Liver (tissue), 9 donors: Measurements from ENCODE around the gene CALML6. TPM values are rescaled to one million over a fixed set of nuclear protein-coding genes. Genes with fewer than 3 reads are reported as not detected.

ENCODE experiments used
- DNase-seq: peaks from one replicate; pipeline ENCODE4 v3.0.0-alpha.2; 2017; ENCODE audit warnings: low spot score
- H3K27ac ChIP-seq, 2 donors: one replicate each; pipeline ENCODE4 v1.7.0; 2013; ENCODE audit warnings: inconsistent platforms in 2 of 2, low read length in 2 of 2, control low read depth in 1 of 2, low read depth in 1 of 2, mild to moderate bottlenecking in 1 of 2
- H3K27me3 ChIP-seq, 4 donors: one replicate each; pipeline versions ENCODE4 v1.6.1 to v1.7.0; 2013; ENCODE audit warnings: low read length in 3 of 4, inconsistent platforms in 1 of 4, mild to moderate bottlenecking in 1 of 4, moderate library complexity in 1 of 4; ENCODE audit not compliant: control insufficient read depth in 4 of 4, insufficient read depth in 4 of 4
- H3K36me3 ChIP-seq, 4 donors: one replicate each; pipeline versions ENCODE4 v1.6.1 to v1.7.0; 2013; ENCODE audit warnings: low read length in 3 of 4, mild to moderate bottlenecking in 3 of 4, low read depth in 1 of 4, moderate library complexity in 1 of 4; ENCODE audit not compliant: control insufficient read depth in 4 of 4, insufficient read depth in 3 of 4
- H3K4me1 ChIP-seq, 4 donors: one replicate each; pipeline versions ENCODE4 v1.6.1 to v1.7.0; 2013; ENCODE audit warnings: low read length in 3 of 4, mild to moderate bottlenecking in 3 of 4, moderate library complexity in 1 of 4; ENCODE audit not compliant: control insufficient read depth in 4 of 4, insufficient read depth in 4 of 4
- H3K4me3 ChIP-seq, 3 donors: one replicate each; pipeline versions ENCODE4 v1.6.1 to v1.7.0; 2013; ENCODE audit warnings: low read length in 3 of 3, control low read depth in 1 of 3, low read depth in 1 of 3, mild to moderate bottlenecking in 1 of 3
- H3K9ac ChIP-seq, 2 donors: one replicate each; pipeline ENCODE4 v1.7.0; 2013; ENCODE audit warnings: low read length in 2 of 2, mild to moderate bottlenecking in 2 of 2, moderate library complexity in 2 of 2, control low read depth in 1 of 2, low read depth in 1 of 2
- H3K9me3 ChIP-seq, 4 donors: one replicate each; pipeline versions ENCODE4 v1.6.1 to v1.7.0; 2013; ENCODE audit warnings: low read length in 3 of 4; ENCODE audit not compliant: control insufficient read depth in 4 of 4
- ATF3 ChIP-seq: IDR thresholded peaks from 2 replicates; pipeline ENCODE4 v1.6.1; 2016; ENCODE audit warnings: antibody characterized with exemption
- CTCF ChIP-seq: fragments of 150-350 bp; IDR thresholded peaks from 2 replicates; pipeline ENCODE4 v1.5.1; 2017; ENCODE audit warnings: improper control_type of control experiment, low read depth, low read length; ENCODE audit not compliant: missing input control
- EGR1 ChIP-seq, 2 donors: IDR thresholded peaks; 2 replicates each; pipeline ENCODE4 v1.6.1; 2016 to 2018; ENCODE audit warnings: antibody characterized with exemption in 2 of 2, low read depth in 2 of 2
- FOXA1 ChIP-seq: IDR thresholded peaks from 2 replicates; pipeline ENCODE4 v1.6.1; 2016; ENCODE audit warnings: antibody characterized with exemption
- FOXA2 ChIP-seq: IDR thresholded peaks from 2 replicates; pipeline ENCODE4 v1.6.1; 2016; ENCODE audit warnings: antibody characterized with exemption
- GABPA ChIP-seq, 2 donors: IDR thresholded peaks in 1 of 2; conservative IDR thresholded peaks in 1 of 2; 2 replicates each; pipeline ENCODE4 v1.6.1; 2016; ENCODE audit warnings: antibody characterized with exemption in 2 of 2, mild to moderate bottlenecking in 1 of 2, moderate library complexity in 1 of 2
- HNF4A ChIP-seq, 2 donors: conservative IDR thresholded peaks; 2 replicates each; pipeline ENCODE4 v1.6.1; 2016; ENCODE audit warnings: antibody characterized with exemption in 2 of 2, mild to moderate bottlenecking in 2 of 2
- HNF4G ChIP-seq: IDR thresholded peaks from 2 replicates; pipeline ENCODE4 v1.6.1; 2016; ENCODE audit warnings: antibody characterized with exemption
- JUND ChIP-seq, 2 donors: IDR thresholded peaks; 2 replicates each; pipeline ENCODE4 v1.6.1; 2016; ENCODE audit warnings: antibody characterized with exemption in 2 of 2
- REST ChIP-seq: IDR thresholded peaks from 2 replicates; pipeline ENCODE4 v1.6.1; 2016; ENCODE audit warnings: antibody characterized with exemption, mild to moderate bottlenecking
- TAF1 ChIP-seq: conservative IDR thresholded peaks from 2 replicates; pipeline ENCODE4 v1.6.1; 2016; ENCODE audit warnings: antibody characterized with exemption, mild to moderate bottlenecking
- WGBS: extraction: QIAGEN DNeasy Blood & Tissue Kit; methylation state at CpG from one replicate; pipeline ENCODE4 v1.1.7; 2013; 5-methylcytosine and 5-hydroxymethylcytosine counted together
- polyA plus RNA-seq, 2 donors: library from polyadenylated mRNA; stranded (reverse) in 1 of 2; unstranded in 1 of 2; fragments of 200-250 nt in 1 of 2; fragments of >200 nt in 1 of 2; fragmentation: Nextera tagmentation in 1 of 2; extraction: Ambion mirVana in 1 of 2; gene quantifications; one replicate each; pipeline versions ENCODE4 v1.2.1 to v1.2.3, GENCODE V29; 2013 to 2015
- total RNA-seq, 2 donors: library from RNA; depleted of rRNA; stranded (reverse); fragments of >200 nt; gene quantifications; one replicate each; pipeline ENCODE4 v1.2.3, GENCODE V29; 2014
- TF ChIP-seq, protein P1 (sequence below): IDR thresholded peaks from 2 replicates; pipeline ENCODE4 v1.6.1; 2016; ENCODE audit warnings: antibody characterized with exemption
- donor health status: healthy.
- donor health status: healthy.
- donor health status: healthy.
- donor health status: healthy.
- donor health status: healthy.

CALML6 gene
- total and polyA plus RNA-seq, 4 donors = 0.15 to 0.67 (median 0.47) TPM; not detected in 1

- TF ChIP-seq HNF4A (conservative IDR thresholded peaks at IDR 0.05) (peak; percentile 8 to 13), FOXA2 (no peak)
- Histone ChIP-seq H3K9ac (no peak overlapping the region), H3K4me1 (peaks cover 14 to 30% (median 20%) of the 10 kb centered on the region in 4 donors), H3K36me3 (no peaks in the 10 kb centered on the region), H3K9me3 (no peaks in the 10 kb centered on the region), H3K27ac (no peak overlapping the region), H3K4me3 (no peak overlapping the region), H3K27me3 (no peaks in the 10 kb centered on the region)
- DNase-seq = no peak
- WGBS = 27% methylated on average over 14 of the region's 14 CpGs
These were observed 20.6 kb upstream of the CALML6 start for GRCh38 chr1:1894354-1895059.

GRCh38 chr1:1895060-1895418 is 20.0 kb upstream of the CALML6 start:
- H3K4me3 ChIP-seq = no peak overlapping the region
- no peaks in the 10 kb centered on the region for H3K27me3 ChIP-seq
- H3K4me1 ChIP-seq = peaks cover 14 to 30% (median 19%) of the 10 kb centered on the region in 4 donors
- H3K36me3 ChIP-seq = no peaks in the 10 kb centered on the region
- 57% methylated on average over 10 of the region's 10 CpGs for WGBS
- TF ChIP-seq FOXA1 (no peak), HNF4G (no peak), JUND (IDR thresholded peaks at IDR 0.05) (no peak), GABPA (IDR thresholded peaks at IDR 0.05 in 1 of 2, conservative IDR thresholded peaks at IDR 0.05 in 1 of 2) (no peak), EGR1 (IDR thresholded peaks at IDR 0.05; ENCODE audit: low read depth in 2 of 2) (no peak), REST (no peak), CTCF (no peak), ATF3 (no peak), TAF1 (no peak), FOXA2 (no peak)
- TF ChIP-seq, protein P1, sequence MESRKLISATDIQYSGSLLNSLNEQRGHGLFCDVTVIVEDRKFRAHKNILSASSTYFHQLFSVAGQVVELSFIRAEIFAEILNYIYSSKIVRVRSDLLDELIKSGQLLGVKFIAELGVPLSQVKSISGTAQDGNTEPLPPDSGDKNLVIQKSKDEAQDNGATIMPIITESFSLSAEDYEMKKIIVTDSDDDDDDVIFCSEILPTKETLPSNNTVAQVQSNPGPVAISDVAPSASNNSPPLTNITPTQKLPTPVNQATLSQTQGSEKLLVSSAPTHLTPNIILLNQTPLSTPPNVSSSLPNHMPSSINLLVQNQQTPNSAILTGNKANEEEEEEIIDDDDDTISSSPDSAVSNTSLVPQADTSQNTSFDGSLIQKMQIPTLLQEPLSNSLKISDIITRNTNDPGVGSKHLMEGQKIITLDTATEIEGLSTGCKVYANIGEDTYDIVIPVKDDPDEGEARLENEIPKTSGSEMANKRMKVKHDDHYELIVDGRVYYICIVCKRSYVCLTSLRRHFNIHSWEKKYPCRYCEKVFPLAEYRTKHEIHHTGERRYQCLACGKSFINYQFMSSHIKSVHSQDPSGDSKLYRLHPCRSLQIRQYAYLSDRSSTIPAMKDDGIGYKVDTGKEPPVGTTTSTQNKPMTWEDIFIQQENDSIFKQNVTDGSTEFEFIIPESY = no peak
- no peak for DNase-seq
- no peak overlapping the region for H3K27ac ChIP-seq
- no peaks in the 10 kb centered on the region for H3K9me3 ChIP-seq
- no peak overlapping the region for H3K9ac ChIP-seq
